Measurements from ENCODE around the gene EREG.

The EREG gene

DNA sequence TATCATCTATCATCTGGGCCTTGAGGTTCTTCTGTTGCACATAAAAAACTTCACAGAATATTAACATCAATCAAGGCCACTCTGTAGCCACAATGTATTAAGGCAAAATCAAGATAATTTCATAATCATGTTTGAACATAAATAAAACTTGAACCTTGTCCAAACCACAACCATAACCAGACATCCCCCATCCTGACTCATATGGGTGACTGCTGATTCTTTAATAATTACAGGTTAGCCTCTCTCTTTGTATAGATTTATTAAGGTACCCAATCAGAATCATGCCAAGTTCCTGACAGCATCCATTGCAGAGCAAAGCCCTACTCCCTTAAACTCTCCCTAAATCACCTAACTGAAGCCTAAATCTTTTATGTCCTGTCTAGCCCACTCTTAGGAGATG lies 63.3 kb downstream of the EREG start:
- DNase-seq (ENCODE audit: low spot score) = no peak

- DNase-seq (ENCODE audit: low spot score) = no peak
Measured at GRCh38 chr4:74431113-74431826, 66.3 kb downstream of the EREG start.

DNA sequence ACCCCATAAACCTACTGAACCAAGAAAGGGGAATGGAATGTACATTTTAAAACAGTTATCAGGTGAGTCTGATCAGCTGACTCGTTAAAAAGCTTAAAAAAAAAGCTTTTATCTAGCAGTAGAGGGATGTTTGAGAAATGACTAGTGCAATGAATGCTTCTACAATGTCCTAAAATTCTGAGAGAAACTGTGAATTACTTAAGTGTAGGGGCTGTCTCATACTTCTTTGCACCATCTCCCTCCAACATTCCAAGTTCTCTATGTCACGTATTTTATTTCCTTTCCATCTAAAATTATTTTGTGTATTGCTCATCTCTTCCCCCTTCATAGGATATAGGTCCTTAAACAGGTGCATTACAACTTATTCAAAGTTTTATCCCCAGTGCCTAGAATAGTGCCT lies 68.1 kb downstream of the EREG start:
- DNase-seq (ENCODE audit: low spot score) = no peak

- DNase-seq (ENCODE audit: low spot score) = no peak
Measured at GRCh38 chr4:74433541-74434172, 68.7 kb downstream of the EREG start.

DNA sequence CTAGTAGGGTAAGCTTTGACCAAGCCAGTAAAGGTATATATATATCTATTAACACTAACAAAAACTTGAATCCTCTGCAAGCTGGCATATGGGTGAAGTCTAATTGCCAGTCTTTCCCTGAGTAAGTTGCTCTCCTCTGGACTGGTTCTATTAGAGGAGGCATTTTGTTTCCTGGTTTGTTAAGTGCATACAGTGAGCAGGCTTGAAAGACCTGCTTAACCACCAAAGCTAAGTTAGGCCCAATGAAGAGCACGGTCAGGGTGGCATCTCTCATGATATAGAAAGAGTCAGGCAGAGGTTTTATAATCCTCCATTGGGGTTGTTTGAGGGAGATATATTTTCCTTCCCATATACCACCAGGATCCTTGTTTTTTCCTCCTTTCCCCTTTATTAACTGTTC lies 70.4 kb downstream of the EREG start:
- no peak for DNase-seq (ENCODE audit: low spot score)

- no peak for DNase-seq (ENCODE audit: low spot score)
Measured at GRCh38 chr4:74437866-74438265, 72.9 kb downstream of the EREG start.
